GM23338 (cell line): Measurements from ENCODE around the gene KIAA1614.

ENCODE experiments used
- CREB1 ChIP-seq: fragments of 250-450 bp; sonication (Bioruptor Pico); IDR thresholded peaks from 2 replicates; pipeline ENCODE4 v1.5.0; 2020; ENCODE audit warnings: low read depth, mild to moderate bottlenecking, moderate library complexity
- EZH2 ChIP-seq: fragments of 200-600 bp; sonication (generic); IDR thresholded peaks from one replicate; pipeline ENCODE4 v1.8.0; 2017; ENCODE audit warnings: antibody characterized with exemption, mild to moderate bottlenecking, low read depth; ENCODE audit not compliant: unreplicated experiment
- EZH2phosphoT487 ChIP-seq: fragments of 200-600 bp; sonication (generic); IDR thresholded peaks from one replicate; pipeline ENCODE4 v1.8.1; 2018; ENCODE audit warnings: antibody characterized with exemption; ENCODE audit not compliant: unreplicated experiment
- JUNB ChIP-seq: IDR thresholded peaks from one replicate; pipeline ENCODE4 v1.6.1; 2016; ENCODE audit warnings: antibody characterized with exemption; ENCODE audit not compliant: unreplicated experiment
- NANOG ChIP-seq: IDR thresholded peaks from 2 replicates; pipeline ENCODE4 v1.6.1; 2016; ENCODE audit warnings: antibody characterized with exemption, borderline replicate concordance
- POLR2AphosphoS5 ChIP-seq: IDR thresholded peaks from 2 replicates; pipeline ENCODE4 v1.6.1; 2016; ENCODE audit warnings: antibody characterized with exemption, low read depth
- REST ChIP-seq: IDR thresholded peaks from one replicate; pipeline ENCODE4 v1.6.1; 2018; ENCODE audit warnings: antibody characterized with exemption; ENCODE audit not compliant: unreplicated experiment
- STAT1 ChIP-seq: IDR thresholded peaks from one replicate; pipeline ENCODE4 v1.6.1; 2016; ENCODE audit warnings: antibody characterized with exemption; ENCODE audit not compliant: unreplicated experiment
- TF ChIP-seq, protein P1 (sequence below), 2 experiments: fragments of 200-600 bp in 1 of 2; sonication (generic) in 1 of 2; conservative IDR thresholded peaks; 2 replicates each; pipeline versions ENCODE4 v1.5.1 to v1.6.1; 2016 to 2017; ENCODE audit warnings: antibody characterized with exemption in 2 of 2, low read depth in 2 of 2, mild to moderate bottlenecking in 2 of 2, moderate library complexity in 1 of 2

- TF ChIP-seq, protein P1, sequence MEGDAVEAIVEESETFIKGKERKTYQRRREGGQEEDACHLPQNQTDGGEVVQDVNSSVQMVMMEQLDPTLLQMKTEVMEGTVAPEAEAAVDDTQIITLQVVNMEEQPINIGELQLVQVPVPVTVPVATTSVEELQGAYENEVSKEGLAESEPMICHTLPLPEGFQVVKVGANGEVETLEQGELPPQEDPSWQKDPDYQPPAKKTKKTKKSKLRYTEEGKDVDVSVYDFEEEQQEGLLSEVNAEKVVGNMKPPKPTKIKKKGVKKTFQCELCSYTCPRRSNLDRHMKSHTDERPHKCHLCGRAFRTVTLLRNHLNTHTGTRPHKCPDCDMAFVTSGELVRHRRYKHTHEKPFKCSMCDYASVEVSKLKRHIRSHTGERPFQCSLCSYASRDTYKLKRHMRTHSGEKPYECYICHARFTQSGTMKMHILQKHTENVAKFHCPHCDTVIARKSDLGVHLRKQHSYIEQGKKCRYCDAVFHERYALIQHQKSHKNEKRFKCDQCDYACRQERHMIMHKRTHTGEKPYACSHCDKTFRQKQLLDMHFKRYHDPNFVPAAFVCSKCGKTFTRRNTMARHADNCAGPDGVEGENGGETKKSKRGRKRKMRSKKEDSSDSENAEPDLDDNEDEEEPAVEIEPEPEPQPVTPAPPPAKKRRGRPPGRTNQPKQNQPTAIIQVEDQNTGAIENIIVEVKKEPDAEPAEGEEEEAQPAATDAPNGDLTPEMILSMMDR (conservative IDR thresholded peaks at IDR 0.05; ENCODE audit: low read depth in 2 of 2) = no peak
- TF ChIP-seq STAT1 (no peak), CREB1 (CRISPR knock-in tag) (no peak), POLR2AphosphoS5 (no peak), REST (no peak), EZH2 (no peak), JUNB (no peak), EZH2phosphoT487 (no peak), NANOG (no peak)
Measured at GRCh38 chr1:180994262-180994661, 81.6 kb downstream of the KIAA1614 start.
